Smooth muscle cell (in vitro differentiated cells): Measurements from ENCODE around the gene SPSB4. TPM values are rescaled to one million over a fixed set of nuclear protein-coding genes. Genes with fewer than 3 reads are reported as not detected.

Experiments
- DNase-seq: peaks from one replicate; lab custom pipeline; 2025; ENCODE audit not compliant: unreplicated experiment; lab: John Stamatoyannopoulos, UW
- H2AFZ ChIP-seq: fragments of 200-600 bp; sonication (generic); 2 replicates; pipeline ENCODE4 v1.6.0; 2016; ENCODE audit warnings: antibody characterized with exemption, low read depth, mild to moderate bottlenecking
- H3F3A ChIP-seq: fragments of 200-600 bp; sonication (generic); 2 replicates; pipeline ENCODE4 v1.6.0; 2017; ENCODE audit warnings: antibody characterized with exemption, low read depth
- H3K27ac ChIP-seq: fragments of 200-600 bp; sonication (generic); 2 replicates; pipeline ENCODE4 v1.5.1; 2016; ENCODE audit warnings: low read depth, mild to moderate bottlenecking
- H3K27me3 ChIP-seq: fragments of 200-600 bp; sonication (generic); 2 replicates; pipeline ENCODE4 v1.6.1; 2016; ENCODE audit warnings: low read depth, mild to moderate bottlenecking
- H3K36me3 ChIP-seq: fragments of 200-600 bp; sonication (generic); 2 replicates; pipeline ENCODE4 v1.5.1; 2016; ENCODE audit warnings: low read depth
- H3K4me1 ChIP-seq: fragments of 200-600 bp; sonication (generic); 2 replicates; pipeline ENCODE4 v1.5.1; 2016; ENCODE audit warnings: low read depth
- H3K4me2 ChIP-seq: fragments of 200-600 bp; sonication (generic); 2 replicates; pipeline ENCODE4 v1.6.0; 2016; ENCODE audit warnings: mild to moderate bottlenecking
- H3K4me3 ChIP-seq: fragments of 200-600 bp; sonication (generic); 2 replicates; pipeline ENCODE4 v1.5.1; 2016; ENCODE audit warnings: mild to moderate bottlenecking
- H3K79me2 ChIP-seq: fragments of 200-600 bp; sonication (generic); 2 replicates; pipeline ENCODE4 v1.6.0; 2016; ENCODE audit warnings: low read depth, mild to moderate bottlenecking
- H3K9ac ChIP-seq: fragments of 200-600 bp; sonication (generic); 2 replicates; pipeline ENCODE4 v1.6.0; 2016; ENCODE audit warnings: low read depth
- H3K9me3 ChIP-seq: fragments of 200-600 bp; sonication (generic); replicated peaks from 2 replicates; pipeline ENCODE4 v1.5.1; 2016; ENCODE audit warnings: low read depth
- H4K20me1 ChIP-seq: fragments of 200-600 bp; sonication (generic); 2 replicates; pipeline ENCODE4 v1.6.0; 2016; ENCODE audit warnings: low read depth
- WGBS: methylation state at CpG from one replicate; pipeline ENCODE4 v1.1.7; 2016; ENCODE audit warnings: low lambda C conversion rate; 5-methylcytosine and 5-hydroxymethylcytosine counted together
- polyA plus RNA-seq: library from polyadenylated mRNA; unstranded; fragments of >200 nt; fragmentation: Nextera tagmentation; extraction: Ambion mirVana; gene quantifications from 2 replicates; pipeline ENCODE4 v1.2.1, GENCODE V29; 2016
- total RNA-seq: library from RNA; depleted of rRNA; stranded (reverse); fragments of >200 nt; gene quantifications from 2 replicates; pipeline ENCODE4 v1.2.3, GENCODE V29; 2014
- TF ChIP-seq, protein P1 (sequence below): fragments of 200-600 bp; sonication (generic); IDR thresholded peaks from 2 replicates; pipeline ENCODE4 v1.5.1; 2017; ENCODE audit warnings: borderline replicate concordance, mild to moderate bottlenecking, antibody characterized with exemption; ENCODE audit not compliant: insufficient read depth, poor library complexity, severe bottlenecking

The SPSB4 gene
- total and polyA plus RNA-seq, 2 experiments from 2014 or later, result 1.8 to 3.9 TPM

GRCh38 chr3:141151439-141151838 lies 100.3 kb downstream of the SPSB4 start:
- H3K79me2 ChIP-seq, result no peaks in the 10 kb centered on the region
- no peaks in the 10 kb centered on the region for H4K20me1 ChIP-seq
- no peaks in the 10 kb centered on the region for H3K27me3 ChIP-seq
- H3K9me3 ChIP-seq, result no peaks in the 10 kb centered on the region
- DNase-seq, result no peak
- TF ChIP-seq, protein P1, sequence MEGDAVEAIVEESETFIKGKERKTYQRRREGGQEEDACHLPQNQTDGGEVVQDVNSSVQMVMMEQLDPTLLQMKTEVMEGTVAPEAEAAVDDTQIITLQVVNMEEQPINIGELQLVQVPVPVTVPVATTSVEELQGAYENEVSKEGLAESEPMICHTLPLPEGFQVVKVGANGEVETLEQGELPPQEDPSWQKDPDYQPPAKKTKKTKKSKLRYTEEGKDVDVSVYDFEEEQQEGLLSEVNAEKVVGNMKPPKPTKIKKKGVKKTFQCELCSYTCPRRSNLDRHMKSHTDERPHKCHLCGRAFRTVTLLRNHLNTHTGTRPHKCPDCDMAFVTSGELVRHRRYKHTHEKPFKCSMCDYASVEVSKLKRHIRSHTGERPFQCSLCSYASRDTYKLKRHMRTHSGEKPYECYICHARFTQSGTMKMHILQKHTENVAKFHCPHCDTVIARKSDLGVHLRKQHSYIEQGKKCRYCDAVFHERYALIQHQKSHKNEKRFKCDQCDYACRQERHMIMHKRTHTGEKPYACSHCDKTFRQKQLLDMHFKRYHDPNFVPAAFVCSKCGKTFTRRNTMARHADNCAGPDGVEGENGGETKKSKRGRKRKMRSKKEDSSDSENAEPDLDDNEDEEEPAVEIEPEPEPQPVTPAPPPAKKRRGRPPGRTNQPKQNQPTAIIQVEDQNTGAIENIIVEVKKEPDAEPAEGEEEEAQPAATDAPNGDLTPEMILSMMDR, result no peak
- H3K36me3 ChIP-seq, result no peaks in the 10 kb centered on the region
- H3K4me2 ChIP-seq, result no peak overlapping the region
- H3K4me3 ChIP-seq, result no peak overlapping the region
- no peak overlapping the region for H3K27ac ChIP-seq
- no peak overlapping the region for H2AFZ ChIP-seq
- no peak overlapping the region for H3K9ac ChIP-seq
- no peaks in the 10 kb centered on the region for H3F3A ChIP-seq
- H3K4me1 ChIP-seq, result no peaks in the 10 kb centered on the region
- WGBS, result 59% methylated on average over 9 of the region's 9 CpGs

DNA sequence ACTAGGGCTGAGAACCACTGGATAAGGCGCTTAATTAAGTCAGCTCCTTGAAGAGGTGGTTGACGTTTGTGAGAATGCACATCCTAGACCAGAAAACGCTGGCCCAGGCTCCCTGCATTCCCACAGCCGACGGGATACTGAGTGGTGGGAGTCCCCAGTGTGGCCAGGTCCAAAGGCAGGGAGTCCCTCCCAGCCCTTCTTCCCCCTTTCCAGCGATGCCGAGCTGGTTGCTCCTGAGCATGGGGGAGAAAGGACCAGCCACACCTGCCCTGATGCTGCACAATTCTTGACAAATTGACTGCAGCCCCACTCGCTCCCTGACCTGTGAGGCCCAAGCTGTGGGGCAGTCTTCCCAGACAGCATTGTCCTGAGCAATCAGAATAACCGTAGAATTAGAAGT lies 101.0 kb downstream of the SPSB4 start:
- Histone ChIP-seq H3K9me3 (no peaks in the 10 kb centered on the region), H2AFZ (no peak overlapping the region), H3K4me1 (no peaks in the 10 kb centered on the region), H3K36me3 (no peaks in the 10 kb centered on the region), H3K79me2 (no peaks in the 10 kb centered on the region), H3F3A (no peaks in the 10 kb centered on the region), H3K27me3 (no peaks in the 10 kb centered on the region), H3K27ac (no peak overlapping the region), H4K20me1 (no peaks in the 10 kb centered on the region), H3K9ac (no peak overlapping the region), H3K4me3 (no peak overlapping the region), H3K4me2 (no peak overlapping the region)
- no peak for DNase-seq
- TF ChIP-seq, protein P1, result no peak
- WGBS, result 94% methylated on average over 9 of the region's 9 CpGs

DNA sequence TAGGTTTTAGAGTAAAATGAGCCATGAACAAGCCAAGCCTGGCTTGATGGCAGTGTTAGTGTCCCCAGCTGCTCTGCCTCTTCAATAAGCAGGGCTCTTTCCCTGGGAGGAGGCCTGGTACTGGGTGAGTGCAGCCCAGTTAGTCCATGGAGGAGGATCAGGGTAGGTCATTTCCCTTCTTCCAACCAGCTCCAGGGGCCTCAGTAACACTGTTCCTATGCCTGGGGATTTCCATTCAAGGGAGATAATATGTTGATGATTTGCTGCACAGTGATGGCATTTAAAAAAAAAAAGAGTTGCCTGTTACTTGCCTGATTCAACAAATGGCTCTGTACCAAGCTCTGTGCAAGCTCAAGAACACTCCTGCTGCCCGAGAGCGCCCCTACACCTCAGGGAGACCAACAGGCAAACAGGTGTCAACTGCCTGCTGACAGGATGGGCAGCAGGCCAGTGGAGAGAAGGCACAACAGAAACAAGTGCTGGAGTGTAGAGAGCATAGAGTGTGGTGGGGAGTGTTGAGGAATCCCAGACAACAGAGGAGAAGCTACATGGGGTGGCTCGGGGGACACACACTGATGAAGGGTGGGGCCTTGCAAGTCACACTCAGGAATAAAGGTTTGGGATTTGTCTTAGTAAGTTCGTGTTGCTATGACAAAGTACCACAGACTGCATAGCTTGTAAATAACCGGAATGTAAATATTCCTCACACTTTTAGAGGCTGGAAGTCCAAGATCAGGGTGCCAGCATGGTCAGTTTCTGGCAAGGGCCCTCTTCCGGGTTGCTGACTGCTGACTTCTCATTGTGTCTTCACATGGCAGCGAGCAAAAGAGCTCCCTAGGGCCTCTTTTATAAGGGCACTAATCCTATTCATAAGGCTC lies 101.9 kb downstream of the SPSB4 start:
- no peaks in the 10 kb centered on the region for H3K79me2 ChIP-seq
- no peak overlapping the region for H2AFZ ChIP-seq
- H3K4me3 ChIP-seq, result no peak overlapping the region
- no peaks in the 10 kb centered on the region for H3K27me3 ChIP-seq
- no peak overlapping the region for H3K4me2 ChIP-seq
- H3K4me1 ChIP-seq, result no peaks in the 10 kb centered on the region
- no peak overlapping the region for H3K27ac ChIP-seq
- no peak for DNase-seq
- no peak overlapping the region for H3K9ac ChIP-seq
- no peaks in the 10 kb centered on the region for H3K36me3 ChIP-seq
- 82% methylated on average over 7 of the region's 7 CpGs for WGBS
- H4K20me1 ChIP-seq, result no peaks in the 10 kb centered on the region
- TF ChIP-seq, protein P1, result no peak
- no peaks in the 10 kb centered on the region for H3F3A ChIP-seq
- H3K9me3 ChIP-seq, result no peaks in the 10 kb centered on the region

GRCh38 chr3:141153679-141153966 lies 102.5 kb downstream of the SPSB4 start:
- H3F3A ChIP-seq, result no peaks in the 10 kb centered on the region
- WGBS, result 88% methylated on average over 1 of the region's 1 CpG

More at GRCh38 chr3:141153679-141153966, 102.5 kb downstream of the SPSB4 start:
- no peak overlapping the region for H3K4me2 ChIP-seq
- no peak overlapping the region for H3K27ac ChIP-seq
- H3K79me2 ChIP-seq, result no peaks in the 10 kb centered on the region
- DNase-seq, result no peak
- H3K9ac ChIP-seq, result no peak overlapping the region
- no peaks in the 10 kb centered on the region for H3K9me3 ChIP-seq
- TF ChIP-seq, protein P1, result no peak
- no peak overlapping the region for H2AFZ ChIP-seq
- H3K4me1 ChIP-seq, result no peaks in the 10 kb centered on the region
- H3K4me3 ChIP-seq, result no peak overlapping the region
- no peaks in the 10 kb centered on the region for H3K27me3 ChIP-seq
- H4K20me1 ChIP-seq, result no peaks in the 10 kb centered on the region
- no peaks in the 10 kb centered on the region for H3K36me3 ChIP-seq
